ENCODE measurements around the gene H6PD.

GRCh38 chr1:9296850-9297249 is 62.3 kb downstream of the H6PD start:
- TF ChIP-seq, protein P1, sequence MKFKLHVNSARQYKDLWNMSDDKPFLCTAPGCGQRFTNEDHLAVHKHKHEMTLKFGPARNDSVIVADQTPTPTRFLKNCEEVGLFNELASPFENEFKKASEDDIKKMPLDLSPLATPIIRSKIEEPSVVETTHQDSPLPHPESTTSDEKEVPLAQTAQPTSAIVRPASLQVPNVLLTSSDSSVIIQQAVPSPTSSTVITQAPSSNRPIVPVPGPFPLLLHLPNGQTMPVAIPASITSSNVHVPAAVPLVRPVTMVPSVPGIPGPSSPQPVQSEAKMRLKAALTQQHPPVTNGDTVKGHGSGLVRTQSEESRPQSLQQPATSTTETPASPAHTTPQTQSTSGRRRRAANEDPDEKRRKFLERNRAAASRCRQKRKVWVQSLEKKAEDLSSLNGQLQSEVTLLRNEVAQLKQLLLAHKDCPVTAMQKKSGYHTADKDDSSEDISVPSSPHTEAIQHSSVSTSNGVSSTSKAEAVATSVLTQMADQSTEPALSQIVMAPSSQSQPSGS (CRISPR knock-in tag; IDR thresholded peaks at IDR 0.05): no peak
- TF ChIP-seq POLR3A (IDR thresholded peaks at IDR 0.05; ENCODE audit: borderline replicate concordance, extremely low read depth, insufficient read depth, insufficient read length) (no peak), SRSF1 (IDR thresholded peaks at IDR 0.05; ENCODE audit: low read depth, low read length) (no peak), POLR2A (conservative IDR thresholded peaks at IDR 0.05) (no peak), ZFX (CRISPR knock-in tag; IDR thresholded peaks at IDR 0.05) (no peak), PML (IDR thresholded peaks at IDR 0.05; ENCODE audit: low read length) (no peak), ASH1L (IDR thresholded peaks at IDR 0.05; ENCODE audit: borderline replicate concordance, low read depth, partially characterized antibody) (no peak), FOXJ3 (CRISPR knock-in tag; IDR thresholded peaks at IDR 0.05) (no peak)
- TF ChIP-seq, protein P2, sequence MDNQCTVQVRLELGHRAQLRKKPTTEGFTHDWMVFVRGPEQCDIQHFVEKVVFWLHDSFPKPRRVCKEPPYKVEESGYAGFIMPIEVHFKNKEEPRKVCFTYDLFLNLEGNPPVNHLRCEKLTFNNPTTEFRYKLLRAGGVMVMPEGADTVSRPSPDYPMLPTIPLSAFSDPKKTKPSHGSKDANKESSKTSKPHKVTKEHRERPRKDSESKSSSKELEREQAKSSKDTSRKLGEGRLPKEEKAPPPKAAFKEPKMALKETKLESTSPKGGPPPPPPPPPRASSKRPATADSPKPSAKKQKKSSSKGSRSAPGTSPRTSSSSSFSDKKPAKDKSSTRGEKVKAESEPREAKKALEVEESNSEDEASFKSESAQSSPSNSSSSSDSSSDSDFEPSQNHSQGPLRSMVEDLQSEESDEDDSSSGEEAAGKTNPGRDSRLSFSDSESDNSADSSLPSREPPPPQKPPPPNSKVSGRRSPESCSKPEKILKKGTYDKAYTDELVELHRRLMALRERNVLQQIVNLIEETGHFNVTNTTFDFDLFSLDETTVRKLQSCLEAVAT (IDR thresholded peaks at IDR 0.05): no peak
